Smooth muscle cell (in vitro differentiated cells): ENCODE data around the gene LCE4A. TPM values are rescaled to one million over a fixed set of nuclear protein-coding genes. Genes with fewer than 3 reads are reported as not detected.

ENCODE experiments used
- DNase-seq: peaks from one replicate; lab custom pipeline; 2025; ENCODE audit not compliant: unreplicated experiment; lab: John Stamatoyannopoulos, UW
- H2AFZ ChIP-seq: fragments of 200-600 bp; sonication (generic); 2 replicates; pipeline ENCODE4 v1.6.0; 2016; ENCODE audit warnings: antibody characterized with exemption, low read depth, mild to moderate bottlenecking
- H3F3A ChIP-seq: fragments of 200-600 bp; sonication (generic); 2 replicates; pipeline ENCODE4 v1.6.0; 2017; ENCODE audit warnings: antibody characterized with exemption, low read depth
- H3K27ac ChIP-seq: fragments of 200-600 bp; sonication (generic); 2 replicates; pipeline ENCODE4 v1.5.1; 2016; ENCODE audit warnings: low read depth, mild to moderate bottlenecking
- H3K27me3 ChIP-seq: fragments of 200-600 bp; sonication (generic); 2 replicates; pipeline ENCODE4 v1.6.1; 2016; ENCODE audit warnings: low read depth, mild to moderate bottlenecking
- H3K36me3 ChIP-seq: fragments of 200-600 bp; sonication (generic); 2 replicates; pipeline ENCODE4 v1.5.1; 2016; ENCODE audit warnings: low read depth
- H3K4me1 ChIP-seq: fragments of 200-600 bp; sonication (generic); 2 replicates; pipeline ENCODE4 v1.5.1; 2016; ENCODE audit warnings: low read depth
- H3K4me2 ChIP-seq: fragments of 200-600 bp; sonication (generic); 2 replicates; pipeline ENCODE4 v1.6.0; 2016; ENCODE audit warnings: mild to moderate bottlenecking
- H3K4me3 ChIP-seq: fragments of 200-600 bp; sonication (generic); 2 replicates; pipeline ENCODE4 v1.5.1; 2016; ENCODE audit warnings: mild to moderate bottlenecking
- H3K79me2 ChIP-seq: fragments of 200-600 bp; sonication (generic); 2 replicates; pipeline ENCODE4 v1.6.0; 2016; ENCODE audit warnings: low read depth, mild to moderate bottlenecking
- H3K9ac ChIP-seq: fragments of 200-600 bp; sonication (generic); 2 replicates; pipeline ENCODE4 v1.6.0; 2016; ENCODE audit warnings: low read depth
- H3K9me3 ChIP-seq: fragments of 200-600 bp; sonication (generic); replicated peaks from 2 replicates; pipeline ENCODE4 v1.5.1; 2016; ENCODE audit warnings: low read depth
- H4K20me1 ChIP-seq: fragments of 200-600 bp; sonication (generic); 2 replicates; pipeline ENCODE4 v1.6.0; 2016; ENCODE audit warnings: low read depth
- CTCF ChIP-seq: fragments of 200-600 bp; sonication (generic); IDR thresholded peaks from 2 replicates; pipeline ENCODE4 v1.5.1; 2017; ENCODE audit warnings: borderline replicate concordance, mild to moderate bottlenecking, antibody characterized with exemption; ENCODE audit not compliant: insufficient read depth, poor library complexity, severe bottlenecking
- WGBS: methylation state at CpG from one replicate; pipeline ENCODE4 v1.1.7; 2016; ENCODE audit warnings: low lambda C conversion rate; 5-methylcytosine and 5-hydroxymethylcytosine counted together
- polyA plus RNA-seq: library from polyadenylated mRNA; unstranded; fragments of >200 nt; fragmentation: Nextera tagmentation; extraction: Ambion mirVana; gene quantifications from 2 replicates; pipeline ENCODE4 v1.2.1, GENCODE V29; 2016
- total RNA-seq: library from RNA; depleted of rRNA; stranded (reverse); fragments of >200 nt; gene quantifications from 2 replicates; pipeline ENCODE4 v1.2.3, GENCODE V29; 2014

The LCE4A gene
- total and polyA plus RNA-seq, 2 experiments from 2014 or later = not detected

- H3K27ac ChIP-seq = no peak overlapping the region
- H3F3A ChIP-seq = no peaks in the 10 kb centered on the region
- TF ChIP-seq CTCF = no peak
- no peak for DNase-seq
- H3K36me3 ChIP-seq = no peaks in the 10 kb centered on the region
- H3K4me2 ChIP-seq = no peak overlapping the region
- 25% methylated on average over 1 of the region's 1 CpG for WGBS
- no peaks in the 10 kb centered on the region for H3K27me3 ChIP-seq
- no peak overlapping the region for H2AFZ ChIP-seq
- H3K4me3 ChIP-seq = no peak overlapping the region
- no peak overlapping the region for H3K9ac ChIP-seq
- H3K9me3 ChIP-seq = peaks cover 4% of the 10 kb centered on the region
- no peaks in the 10 kb centered on the region for H3K79me2 ChIP-seq
- H3K4me1 ChIP-seq = no peaks in the 10 kb centered on the region
- no peaks in the 10 kb centered on the region for H4K20me1 ChIP-seq
Observed at GRCh38 chr1:152747831-152748230, 39.9 kb downstream of the LCE4A start.

GRCh38 chr1:152752225-152752624, 44.3 kb downstream of the LCE4A start:
- Histone ChIP-seq H3K4me1 (no peaks in the 10 kb centered on the region), H3K36me3 (no peaks in the 10 kb centered on the region), H3K27me3 (no peaks in the 10 kb centered on the region), H3K4me3 (no peak overlapping the region), H3K9me3 (no peaks in the 10 kb centered on the region), H3K27ac (no peak overlapping the region), H3K4me2 (no peak overlapping the region), H3K9ac (no peak overlapping the region), H4K20me1 (no peaks in the 10 kb centered on the region), H2AFZ (no peak overlapping the region), H3K79me2 (no peaks in the 10 kb centered on the region), H3F3A (no peaks in the 10 kb centered on the region)
- no peak for TF ChIP-seq CTCF
- DNase-seq = no peak
- WGBS = 80% methylated on average over 1 of the region's 1 CpG

- Histone ChIP-seq H3K4me1 (no peaks in the 10 kb centered on the region), H3K4me2 (no peak overlapping the region), H3K4me3 (no peak overlapping the region), H3K9me3 (no peaks in the 10 kb centered on the region), H3K27me3 (no peaks in the 10 kb centered on the region), H3K9ac (no peak overlapping the region), H2AFZ (no peak overlapping the region), H3K27ac (no peak overlapping the region), H3F3A (no peaks in the 10 kb centered on the region), H3K36me3 (no peaks in the 10 kb centered on the region), H4K20me1 (no peaks in the 10 kb centered on the region), H3K79me2 (no peaks in the 10 kb centered on the region)
- DNase-seq = no peak
- 18% methylated on average over 1 of the region's 1 CpG for WGBS
- TF ChIP-seq CTCF = no peak
Observed at GRCh38 chr1:152753586-152753985, 45.6 kb downstream of the LCE4A start.

GRCh38 chr1:152756872-152757271, 48.9 kb downstream of the LCE4A start:
- Histone ChIP-seq H3K4me2 (no peak overlapping the region), H3K4me3 (no peak overlapping the region), H3K36me3 (no peaks in the 10 kb centered on the region), H3K27ac (no peak overlapping the region), H3K9me3 (no peaks in the 10 kb centered on the region), H2AFZ (no peak overlapping the region), H3F3A (no peaks in the 10 kb centered on the region), H3K9ac (no peak overlapping the region), H3K27me3 (no peaks in the 10 kb centered on the region), H4K20me1 (no peaks in the 10 kb centered on the region), H3K79me2 (no peaks in the 10 kb centered on the region), H3K4me1 (no peaks in the 10 kb centered on the region)
- WGBS = 80% methylated on average over 2 of the region's 2 CpGs
- TF ChIP-seq CTCF = no peak
- DNase-seq = no peak
